Bronchial epithelial cell (primary cell): ENCODE data around the gene SLC25A47. TPM values are rescaled to one million over a fixed set of nuclear protein-coding genes. Genes with fewer than 3 reads are reported as not detected.

Source experiments
- DNase-seq: peaks from one replicate; pipeline ENCODE4 v3.0.0-alpha.2; 2010; ENCODE audit warnings: low read depth
- FAIRE-seq: peaks from 2 replicates; lab custom pipeline; 2011; peaks lifted over from hg19 to GRCh38; lab: Jason Lieb, UNC
- H3K27me3 ChIP-seq: 2 replicates; pipeline ENCODE4 v1.5.1; 2011; ENCODE audit warnings: low read length; ENCODE audit not compliant: control insufficient read depth, insufficient read depth
- H3K36me3 ChIP-seq: 2 replicates; pipeline ENCODE4 v1.5.1; 2011; ENCODE audit warnings: low read length; ENCODE audit not compliant: control insufficient read depth, insufficient read depth
- H3K4me3 ChIP-seq: 2 replicates; pipeline ENCODE4 v1.5.1; 2011; ENCODE audit warnings: mild to moderate bottlenecking, low read depth, low read length, control low read depth
- CTCF ChIP-seq: IDR thresholded peaks from 2 replicates; pipeline ENCODE4 v1.5.1; 2011; ENCODE audit warnings: mild to moderate bottlenecking, moderate library complexity, low read length, control low read depth, inconsistent platforms; ENCODE audit not compliant: insufficient read depth, severe bottlenecking
- total RNA-seq: library from RNA; depleted of rRNA; stranded (reverse); fragments of >200 nt; gene quantifications from 2 replicates; pipeline ENCODE4 v1.2.1, GENCODE V29; 2014

Gene SLC25A47
- total RNA-seq, 1 donor from 2014 or later: not detected

DNA sequence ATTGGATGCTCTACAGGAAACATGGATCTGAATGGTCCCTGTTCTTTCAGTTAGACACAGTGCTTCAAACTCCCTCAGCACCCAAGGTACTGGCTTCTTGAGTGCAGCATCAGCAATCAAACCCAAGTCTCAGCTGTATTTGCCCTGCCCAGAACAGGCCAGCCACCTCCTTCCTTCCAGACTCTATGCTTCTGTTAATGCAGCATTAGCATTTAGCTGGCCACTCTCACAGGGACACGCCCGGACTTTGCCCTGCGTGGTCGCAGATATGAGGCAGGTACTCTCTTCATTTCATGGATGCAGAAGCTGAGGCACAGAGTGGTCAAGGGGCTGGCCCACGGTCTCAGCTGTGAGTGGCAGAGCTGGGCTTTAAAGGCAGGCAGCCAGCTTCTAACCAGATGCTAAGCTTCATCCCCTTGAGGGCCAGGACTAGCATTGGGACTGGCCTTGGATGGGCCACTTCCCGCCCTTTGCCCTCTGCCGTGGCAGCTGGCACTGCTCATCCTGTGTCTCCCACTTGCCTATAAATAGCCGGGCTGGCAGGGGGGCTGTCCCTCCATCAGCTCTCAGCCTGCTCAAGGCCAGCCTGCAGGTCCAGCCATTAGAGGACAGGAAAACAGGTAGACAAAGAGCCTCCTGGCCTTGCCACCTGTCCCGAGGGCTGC lies 1.5 kb upstream of the SLC25A47 start:
- Histone ChIP-seq H3K27me3 (no peaks in the 10 kb centered on the region), H3K4me3 (no peak overlapping the region), H3K36me3 (no peaks in the 10 kb centered on the region)
- no peak for TF ChIP-seq CTCF
- DNase-seq (no peak), FAIRE-seq (peak; percentile 52)

- DNase-seq (no peak), FAIRE-seq (no peak)
- no peak for TF ChIP-seq CTCF
- no peaks in the 10 kb centered on the region for H3K36me3 ChIP-seq
- H3K27me3 ChIP-seq: no peaks in the 10 kb centered on the region
- H3K4me3 ChIP-seq: no peak overlapping the region
These were observed 791 bp upstream of the SLC25A47 start for GRCh38 chr14:100322138-100322957.

GRCh38 chr14:100323942-100324307 lies 786 bp downstream of the SLC25A47 start:
- H3K27me3 ChIP-seq: no peaks in the 10 kb centered on the region
- FAIRE-seq (no peak), DNase-seq (no peak)
- TF ChIP-seq CTCF: no peak
- H3K36me3 ChIP-seq: no peaks in the 10 kb centered on the region
- H3K4me3 ChIP-seq: no peak overlapping the region

DNA sequence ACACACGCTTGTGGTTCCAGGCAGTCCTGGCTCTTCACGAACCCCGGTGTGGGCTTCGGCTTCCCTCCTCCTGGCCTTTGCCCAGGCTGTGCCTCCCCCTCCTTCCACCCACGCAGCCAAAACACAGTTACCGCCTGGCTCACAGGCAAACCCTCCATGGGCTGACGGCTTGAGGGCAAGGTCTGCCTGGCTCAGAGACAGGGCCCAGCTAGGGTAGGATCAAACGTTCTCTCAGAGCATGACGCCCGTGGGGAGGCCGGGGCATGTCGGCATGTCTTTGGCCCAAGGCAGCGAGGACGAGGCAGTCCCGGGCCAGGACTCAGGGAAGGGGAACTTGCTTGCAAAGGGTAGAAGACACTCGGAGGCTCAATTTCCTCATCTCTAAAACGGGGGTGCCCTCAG lies 2.1 kb downstream of the SLC25A47 start:
- FAIRE-seq (no peak), DNase-seq (no peak)
- TF ChIP-seq CTCF: no peak
- no peak overlapping the region for H3K4me3 ChIP-seq
- H3K27me3 ChIP-seq: no peaks in the 10 kb centered on the region
- H3K36me3 ChIP-seq: no peaks in the 10 kb centered on the region

DNA sequence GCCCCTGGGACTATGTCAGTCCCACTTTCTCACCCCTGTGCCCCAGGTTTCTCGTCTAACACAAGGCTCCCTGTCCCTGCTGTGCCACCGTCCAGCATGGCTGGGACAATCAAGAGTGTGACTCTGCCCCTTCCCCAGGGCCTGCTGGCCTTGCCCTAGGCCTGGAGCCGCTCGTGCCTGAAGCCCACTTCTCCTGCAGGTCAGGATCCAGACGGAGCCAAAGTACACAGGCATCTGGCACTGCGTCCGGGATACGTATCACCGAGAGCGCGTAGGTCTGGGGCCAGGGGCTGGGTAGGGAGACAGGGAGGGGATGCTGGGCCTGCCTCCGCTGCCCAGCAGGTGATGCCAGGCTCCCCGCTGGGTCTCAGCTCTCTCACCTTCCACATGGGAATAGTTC lies 2.8 kb downstream of the SLC25A47 start:
- Histone ChIP-seq H3K36me3 (no peaks in the 10 kb centered on the region), H3K4me3 (no peak overlapping the region), H3K27me3 (no peaks in the 10 kb centered on the region)
- DNase-seq (no peak), FAIRE-seq (no peak)
- no peak for TF ChIP-seq CTCF
